Stimulated activated naive B cell treated with anti-CD40 and anti-IgM and Interleukin-4, amounts not matched to agents 10 μg/mL and 1 μg/mL and 100 μg/mL, for 72 hours (primary cell): ENCODE data around the gene PDCD1.
"Not testable (repeated sequence)": the region's sequence is repeated elsewhere in the genome, so short reads cannot be mapped to it uniquely, and the experiment has no call there.

Experiments used
- ATAC-seq, 2 donors: fragments of 150-1000 bp; cut with Tn5 transposase; replicated peaks; 2 replicates each; pipeline ENCODE4 v1.10.0; 2021; ENCODE audit warnings: moderate library complexity in 1 of 2
- DNase-seq: peaks from one replicate; pipeline ENCODE4 v3.0.0; 2021
- H3K27ac Mint-ChIP-seq: one replicate; pipeline ENCODE4 v1.8.0; 2022; ENCODE audit warnings: mild to moderate bottlenecking, mixed read lengths
- H3K27me3 Mint-ChIP-seq, 2 donors: one replicate each; pipeline ENCODE4 v1.8.0; 2022; ENCODE audit warnings: mixed read lengths in 2 of 2
- H3K36me3 Mint-ChIP-seq, 2 donors: one replicate each; pipeline ENCODE4 v1.8.0; 2022; ENCODE audit warnings: mixed read lengths in 2 of 2, mild to moderate bottlenecking in 1 of 2
- H3K4me1 Mint-ChIP-seq, 2 donors: one replicate each; pipeline ENCODE4 v1.8.0; 2022; ENCODE audit warnings: mixed read lengths in 2 of 2, mild to moderate bottlenecking in 1 of 2
- H3K4me3 Mint-ChIP-seq, 2 donors: one replicate each; pipeline ENCODE4 v1.8.0; 2022; ENCODE audit warnings: mild to moderate bottlenecking in 2 of 2, mixed read lengths in 2 of 2, moderate library complexity in 1 of 2
- H3K9me3 Mint-ChIP-seq, 2 donors: one replicate each; pipeline ENCODE4 v1.8.0; 2022; ENCODE audit warnings: mixed read lengths in 2 of 2, mild to moderate bottlenecking in 1 of 2

Gene PDCD1

GRCh38 chr2:241876528-241877196 is 18.0 kb upstream of the PDCD1 start:
- H3K36me3 Mint-ChIP-seq, result peaks cover 0 to 7% of the 10 kb centered on the region in 2 donors
- DNase-seq, result no peak
- H3K4me3 Mint-ChIP-seq, result no peak overlapping the region
- H3K27me3 Mint-ChIP-seq, result peaks cover 7 to 12% of the 10 kb centered on the region in 2 donors
- ATAC-seq, result no peak
- H3K27ac Mint-ChIP-seq, result no peak overlapping the region
- peaks cover 15 to 28% of the 10 kb centered on the region in 2 donors for H3K4me1 Mint-ChIP-seq
- peaks cover 9% of the 10 kb centered on the region in 2 donors for H3K9me3 Mint-ChIP-seq

- DNase-seq, result peak; percentile 70
- not testable (repeated sequence) for H3K9me3 Mint-ChIP-seq, H3K36me3 Mint-ChIP-seq, ATAC-seq, H3K4me3 Mint-ChIP-seq
- Mint-ChIP-seq H3K27me3 (peaks cover 12 to 18% of the 10 kb centered on the region in 2 donors), H3K27ac (peak overlapping the region; percentile 91), H3K4me1 (peaks cover 19 to 28% of the 10 kb centered on the region in 2 donors)
Observed at GRCh38 chr2:241875754-241876527, 17.2 kb upstream of the PDCD1 start.

- peaks cover 17 to 19% of the 10 kb centered on the region in 2 donors for H3K4me1 Mint-ChIP-seq
- no peak overlapping the region for H3K27ac Mint-ChIP-seq
Observed at GRCh38 chr2:241874277-241874925, 15.7 kb upstream of the PDCD1 start.

GRCh38 chr2:241873803-241874110 is 15.1 kb upstream of the PDCD1 start:
- DNase-seq, result no peak
- peaks cover 17 to 19% of the 10 kb centered on the region in 2 donors for H3K4me1 Mint-ChIP-seq
- peaks cover 9% of the 10 kb centered on the region in 2 donors for H3K9me3 Mint-ChIP-seq
- peak overlapping the region; percentile 75 for H3K27ac Mint-ChIP-seq
- ATAC-seq, result no peak
- H3K36me3 Mint-ChIP-seq, result peaks cover 0 to 7% of the 10 kb centered on the region in 2 donors
- peaks cover 14 to 21% of the 10 kb centered on the region in 2 donors for H3K27me3 Mint-ChIP-seq
- H3K4me3 Mint-ChIP-seq, result no peak overlapping the region

More at GRCh38 chr2:241874277-241874925, 15.7 kb upstream of the PDCD1 start:
- Mint-ChIP-seq H3K27me3 (peaks cover 14 to 21% of the 10 kb centered on the region in 2 donors), H3K9me3 (peaks cover 9% of the 10 kb centered on the region in 2 donors), H3K4me3 (no peak overlapping the region), H3K36me3 (peaks cover 0 to 7% of the 10 kb centered on the region in 2 donors)
- DNase-seq (no peak), ATAC-seq (no peak)

- Mint-ChIP-seq H3K4me3 (no peak overlapping the region), H3K4me1 (peaks cover 17 to 19% of the 10 kb centered on the region in 2 donors), H3K27ac (peak overlapping the region; percentile 75), H3K27me3 (peaks cover 17 to 26% of the 10 kb centered on the region in 2 donors), H3K36me3 (peaks cover 0 to 7% of the 10 kb centered on the region in 2 donors), H3K9me3 (peaks cover 9% of the 10 kb centered on the region in 2 donors)
- ATAC-seq (no peak), DNase-seq (no peak)
Observed at GRCh38 chr2:241873081-241873802, 14.5 kb upstream of the PDCD1 start.

GRCh38 chr2:241872313-241872642 is 13.6 kb upstream of the PDCD1 start:
- H3K4me1 Mint-ChIP-seq, result peaks cover 20 to 26% of the 10 kb centered on the region in 2 donors
- peaks cover 0 to 7% of the 10 kb centered on the region in 2 donors for H3K36me3 Mint-ChIP-seq
- H3K9me3 Mint-ChIP-seq, result peaks cover 9% of the 10 kb centered on the region in 2 donors
- peak overlapping the region in 1 of 2 donors; percentile 10 for H3K4me3 Mint-ChIP-seq
- H3K27me3 Mint-ChIP-seq, result peaks cover 19 to 32% of the 10 kb centered on the region in 2 donors
- DNase-seq (no peak), ATAC-seq (no peak)
- H3K27ac Mint-ChIP-seq, result no peak overlapping the region

- ATAC-seq (no peak), DNase-seq (no peak)
- Mint-ChIP-seq H3K27ac (peak overlapping the region; percentile 77), H3K9me3 (peaks cover 9% of the 10 kb centered on the region in 2 donors), H3K27me3 (peaks cover 19 to 37% of the 10 kb centered on the region in 2 donors), H3K36me3 (peaks cover 0 to 7% of the 10 kb centered on the region in 2 donors), H3K4me3 (no peak overlapping the region), H3K4me1 (peaks cover 20 to 26% of the 10 kb centered on the region in 2 donors)
Observed at GRCh38 chr2:241871538-241872312, 13.0 kb upstream of the PDCD1 start.

- Mint-ChIP-seq H3K36me3 (peaks cover 0 to 7% of the 10 kb centered on the region in 2 donors), H3K4me1 (peaks cover 21 to 28% of the 10 kb centered on the region in 2 donors), H3K9me3 (peaks cover 9% of the 10 kb centered on the region in 2 donors), H3K4me3 (no peak overlapping the region), H3K27ac (peak overlapping the region; percentile 77), H3K27me3 (peaks cover 21 to 41% of the 10 kb centered on the region in 2 donors)
- DNase-seq (no peak), ATAC-seq (peak; percentile 40 to 42)
Observed at GRCh38 chr2:241870611-241871537, 12.2 kb upstream of the PDCD1 start.

- ATAC-seq (no peak), DNase-seq (no peak)
- peaks cover 25 to 36% of the 10 kb centered on the region in 2 donors for H3K4me1 Mint-ChIP-seq
- H3K27ac Mint-ChIP-seq, result no peak overlapping the region
- H3K27me3 Mint-ChIP-seq, result peaks cover 29 to 49% of the 10 kb centered on the region in 2 donors
- peaks cover 4 to 6% of the 10 kb centered on the region in 2 donors for H3K9me3 Mint-ChIP-seq
- peaks cover 0 to 4% of the 10 kb centered on the region in 2 donors for H3K36me3 Mint-ChIP-seq
- H3K4me3 Mint-ChIP-seq, result no peak overlapping the region
Observed at GRCh38 chr2:241870081-241870541, 11.4 kb upstream of the PDCD1 start.

GRCh38 chr2:241869087-241869961 is 10.6 kb upstream of the PDCD1 start, which contains the start of gene RTP5:
Gene RTP5, plus strand, starts transcription at chr2:241869729. Its CDS starts 28 bp downstream, at chr2:241869757.
- Mint-ChIP-seq H3K9me3 (peaks cover 8 to 13% of the 10 kb centered on the region in 2 donors), H3K27ac (no peak within 1 kb of the TSS), H3K4me1 (peaks cover 33 to 44% of the 10 kb centered on the region in 2 donors), H3K4me3 (no peak within 1 kb of the TSS), H3K36me3 (peaks cover 6 to 7% of the 10 kb centered on the region in 2 donors), H3K27me3 (peaks cover 37 to 57% of the 10 kb centered on the region in 2 donors)
- ATAC-seq, result no peak
- no peak for DNase-seq

- Mint-ChIP-seq H3K4me3 (no peak overlapping the region), H3K9me3 (peaks cover 9 to 15% of the 10 kb centered on the region in 2 donors), H3K27ac (no peak overlapping the region), H3K4me1 (peaks cover 36 to 49% of the 10 kb centered on the region in 2 donors), H3K36me3 (peaks cover 8 to 10% of the 10 kb centered on the region in 2 donors), H3K27me3 (peaks cover 41 to 60% of the 10 kb centered on the region in 2 donors)
- DNase-seq (no peak), ATAC-seq (no peak)
Observed at GRCh38 chr2:241868661-241869081, 10.0 kb upstream of the PDCD1 start.
